Pons (tissue), 1 donor: Measurements from ENCODE around the gene STAC.
"Not testable (repeated sequence)": the region's sequence is repeated elsewhere in the genome, so short reads cannot be mapped to it uniquely, and the experiment has no call there.

Experiments
- DNase-seq: peaks from one replicate; pipeline ENCODE4 v3.0.0-alpha.2; 2016; ENCODE audit warnings: low spot score

Gene STAC

DNA sequence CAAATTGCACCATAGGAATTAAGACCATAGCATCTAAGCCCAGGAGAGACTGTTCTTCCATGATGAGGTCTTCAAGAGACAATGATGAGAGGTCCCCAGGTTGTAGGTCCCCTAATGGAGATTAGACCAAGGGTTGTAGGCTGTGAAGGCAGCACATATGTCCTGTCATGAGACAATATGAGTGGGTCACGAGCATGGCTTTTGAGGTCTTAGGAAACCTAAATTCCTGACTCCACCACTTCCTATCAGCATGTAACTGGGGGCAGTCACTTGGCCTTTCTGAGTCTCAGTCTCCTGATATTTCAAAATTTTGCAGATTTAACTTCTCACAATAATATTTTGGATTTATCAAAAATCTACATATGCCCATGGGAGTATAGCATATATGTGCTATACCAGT, 31.3 kb downstream of the STAC start:
- DNase-seq: no peak

DNA sequence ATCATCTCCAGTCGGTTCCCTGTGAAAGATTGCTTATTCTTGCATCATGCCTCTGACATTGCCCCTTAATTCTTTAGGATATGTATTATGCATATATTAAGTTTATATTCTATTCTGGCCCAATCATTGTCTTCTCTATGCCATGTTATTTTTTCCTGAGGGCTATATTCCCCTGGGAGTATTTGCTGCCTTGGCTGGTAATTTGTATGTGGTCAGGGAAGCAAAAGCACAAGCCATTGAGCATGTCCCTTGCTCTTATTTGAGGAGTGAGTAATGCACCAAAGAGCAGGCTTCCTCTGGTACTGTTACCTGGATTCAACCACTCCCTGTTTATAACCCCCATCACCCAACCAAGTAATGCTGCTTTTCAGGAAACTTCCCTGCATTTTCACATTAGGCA, 36.3 kb downstream of the STAC start:
- no peak for DNase-seq

DNA sequence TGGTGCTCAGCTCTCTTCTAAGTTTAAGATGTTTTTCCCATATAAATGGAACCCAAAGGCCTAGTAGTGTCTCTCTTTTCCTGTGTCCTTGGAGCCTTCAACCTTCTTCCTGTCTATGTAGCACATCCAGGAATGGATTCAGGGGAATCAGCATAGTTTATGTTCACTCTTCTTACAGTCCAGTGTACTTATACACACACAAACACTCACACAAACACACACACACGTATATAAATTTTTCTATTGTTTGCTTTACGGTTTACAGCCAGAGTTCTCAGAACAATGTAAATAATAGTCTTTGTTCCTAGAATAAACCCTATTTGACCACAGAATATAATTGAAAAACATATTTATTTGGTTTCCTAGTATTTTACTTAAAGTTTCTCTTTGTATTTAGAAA, 36.9 kb downstream of the STAC start:
- DNase-seq: no peak

DNA sequence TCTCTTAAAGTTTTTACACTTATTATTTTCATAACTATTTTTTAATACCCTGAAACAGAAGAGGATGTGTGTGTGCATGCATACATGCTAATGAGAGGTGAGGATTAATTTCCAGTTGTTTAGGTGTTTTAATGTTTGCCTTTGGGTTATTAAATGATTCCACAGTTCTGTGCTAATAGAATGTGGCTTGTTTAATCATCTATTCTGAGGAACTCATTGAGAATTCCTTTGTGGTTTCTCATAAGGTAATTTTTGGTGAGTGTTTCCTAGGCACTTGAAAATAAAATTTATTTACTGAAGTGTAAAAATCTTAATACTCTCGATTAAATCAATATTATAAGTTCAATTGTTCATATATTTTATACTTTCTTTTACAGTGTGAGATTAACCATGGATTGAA, 38.0 kb downstream of the STAC start:
- DNase-seq: no peak

DNA sequence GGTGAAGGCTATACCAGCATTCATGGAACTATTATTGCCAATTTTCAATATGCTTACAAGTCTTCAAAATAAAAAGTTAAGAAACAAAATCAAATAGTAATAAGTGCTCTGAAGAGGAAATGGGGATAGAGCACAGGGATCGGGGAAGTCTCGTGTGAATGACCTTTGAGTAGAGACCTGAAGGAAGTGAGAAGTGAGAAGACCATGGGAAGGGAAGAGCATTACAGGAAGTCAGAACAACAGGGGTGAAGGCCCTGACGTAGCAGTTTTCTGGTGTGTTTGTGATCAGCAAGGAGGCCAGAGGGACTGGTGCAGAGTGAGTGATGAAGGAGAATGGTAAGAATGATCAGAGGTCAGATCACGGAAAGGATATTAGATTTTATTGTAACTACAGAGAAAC, 48.1 kb downstream of the STAC start:
- DNase-seq: no peak

DNA sequence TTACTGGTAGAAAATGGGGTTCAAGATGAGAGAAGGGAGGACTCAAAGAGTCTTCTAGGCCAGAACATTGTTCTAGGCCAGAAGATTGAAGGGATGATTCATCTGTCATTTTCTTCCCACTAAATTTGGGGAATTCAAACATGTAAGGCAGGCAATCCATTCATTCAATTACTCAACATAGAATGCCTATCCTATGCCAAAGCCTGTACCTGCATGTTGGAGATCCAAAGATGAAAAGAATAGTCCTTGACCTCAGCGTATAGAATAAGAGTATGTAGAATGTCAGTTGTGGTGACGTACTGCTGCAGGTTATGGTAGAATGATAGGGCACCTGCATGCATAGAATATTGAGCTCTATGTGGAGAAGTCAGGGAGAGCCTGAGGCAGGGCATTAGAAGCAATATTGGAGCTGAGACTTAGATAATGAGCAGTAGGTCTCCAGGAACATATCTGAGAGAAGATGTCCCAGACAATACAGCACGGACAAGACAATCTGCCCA, 49.7 kb downstream of the STAC start:
- no peak for DNase-seq

DNA sequence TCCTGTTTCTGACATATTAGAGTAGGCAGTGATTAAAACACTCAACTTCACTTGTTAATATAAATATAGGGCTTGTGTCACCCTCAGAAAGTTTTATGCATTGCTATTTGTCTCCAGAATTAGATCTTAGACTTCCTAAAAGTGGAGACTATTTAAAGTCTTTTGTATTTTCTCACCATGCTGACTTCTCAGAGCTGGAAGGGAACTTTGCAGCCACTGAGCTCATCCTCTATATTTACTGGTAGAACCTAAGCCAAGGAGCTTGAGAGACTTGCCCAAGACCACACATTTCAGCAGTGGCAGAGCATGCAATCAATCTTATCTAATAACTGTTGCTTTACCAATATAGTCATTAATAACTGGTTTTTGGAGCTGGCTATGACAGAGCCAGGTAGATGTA, 53.2 kb downstream of the STAC start:
- DNase-seq: no peak

DNA sequence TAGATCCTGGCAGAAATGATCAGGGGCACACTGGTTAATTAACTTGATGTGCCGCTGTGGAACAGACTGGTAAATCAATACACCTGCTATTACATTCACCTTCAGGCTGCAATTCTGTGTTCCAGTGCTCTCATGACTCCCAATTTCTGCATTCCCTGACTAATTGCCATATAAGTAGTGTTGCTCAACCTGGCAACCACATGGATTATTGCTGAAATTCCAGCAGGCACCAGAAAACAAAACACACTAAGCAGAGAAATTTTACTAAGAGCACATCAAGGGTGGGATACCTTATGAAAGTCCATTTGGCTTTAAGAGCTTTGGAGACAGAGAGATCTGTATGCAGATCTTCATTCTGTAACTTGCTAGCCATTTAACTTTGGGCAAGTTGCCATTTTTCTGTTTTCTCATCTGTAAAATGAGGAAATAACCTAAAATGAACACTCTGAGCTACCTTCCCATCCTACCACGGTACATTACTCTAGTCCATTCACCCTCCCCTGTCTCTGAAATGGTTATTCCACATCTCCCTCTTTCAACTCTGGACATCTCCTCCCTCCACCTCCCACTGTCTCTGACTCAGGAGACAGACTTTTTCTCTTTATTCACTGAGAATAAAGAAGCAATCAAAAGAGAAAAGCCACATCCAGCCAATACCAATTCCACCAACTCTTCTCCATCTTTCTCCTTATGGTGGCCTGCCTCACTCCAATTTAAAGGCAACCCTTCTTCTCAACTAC, 54.6 kb downstream of the STAC start:
- no peak for DNase-seq

DNA sequence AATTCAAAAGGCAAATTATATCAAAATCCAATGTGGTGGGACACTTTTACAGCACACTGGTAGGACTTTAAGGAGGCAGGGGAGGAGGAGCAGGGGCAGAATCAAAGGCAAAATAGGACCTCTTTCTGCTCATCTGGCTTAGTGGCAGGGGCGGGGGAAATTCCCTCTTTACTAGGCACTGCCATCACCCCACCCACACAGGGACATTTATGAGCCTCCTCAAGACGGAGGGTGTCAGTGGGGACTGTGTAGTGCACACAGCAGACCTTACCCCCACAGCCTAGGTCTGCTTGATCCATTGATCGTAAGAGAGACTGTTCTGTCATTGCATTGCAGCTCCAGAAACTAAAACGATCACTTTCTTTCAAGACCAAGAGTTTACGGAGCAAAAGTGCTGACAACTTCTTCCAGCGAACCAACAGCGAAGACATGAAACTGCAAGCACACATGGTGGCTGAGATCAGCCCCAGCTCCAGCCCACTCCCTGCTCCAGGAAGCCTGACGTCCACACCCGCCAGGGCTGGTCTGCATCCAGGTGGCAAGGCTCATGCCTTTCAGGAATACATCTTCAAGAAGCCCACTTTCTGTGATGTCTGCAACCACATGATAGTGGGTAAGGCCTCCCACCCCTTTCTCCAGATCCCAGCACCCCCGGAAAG, 62.9 kb downstream of the STAC start:
- no peak for DNase-seq

DNA sequence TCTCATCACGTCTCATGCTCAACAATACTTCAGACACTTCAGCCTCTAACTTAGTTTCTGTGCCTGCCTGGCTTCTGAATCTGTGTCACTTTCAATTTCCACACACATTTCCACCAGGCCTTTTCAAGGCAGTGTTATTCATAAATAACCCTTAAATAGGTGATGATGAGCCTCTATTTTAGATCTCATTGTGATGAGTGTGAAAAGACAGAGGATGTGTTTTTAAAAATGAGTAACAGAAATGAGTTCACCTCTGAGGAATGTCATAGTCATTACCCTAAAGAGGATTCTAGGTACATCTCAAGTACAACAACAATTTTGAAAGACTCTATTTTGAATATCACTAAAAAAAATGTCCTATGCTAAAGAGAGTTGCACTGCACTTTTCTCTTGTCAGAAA, 64.6 kb downstream of the STAC start:
- no peak for DNase-seq

DNA sequence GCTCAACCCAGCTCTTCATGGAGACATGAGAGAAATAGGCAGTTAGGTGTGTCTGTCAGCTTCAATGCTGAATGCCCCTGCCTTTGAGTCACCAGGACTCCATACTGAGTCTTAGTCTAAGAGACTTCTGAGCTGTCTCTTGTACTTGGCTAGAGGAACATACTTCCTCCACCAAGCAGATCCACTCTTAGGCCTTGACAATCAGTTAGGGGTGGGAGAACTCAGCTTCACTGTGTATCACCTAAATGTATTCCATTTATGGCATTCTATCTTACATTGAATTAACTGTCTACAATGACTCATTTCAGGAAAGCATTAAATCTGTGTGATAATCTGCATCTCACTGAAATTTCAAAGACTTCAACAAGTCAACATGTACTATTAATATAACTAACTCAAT, 66.0 kb downstream of the STAC start:
- no peak for DNase-seq

DNA sequence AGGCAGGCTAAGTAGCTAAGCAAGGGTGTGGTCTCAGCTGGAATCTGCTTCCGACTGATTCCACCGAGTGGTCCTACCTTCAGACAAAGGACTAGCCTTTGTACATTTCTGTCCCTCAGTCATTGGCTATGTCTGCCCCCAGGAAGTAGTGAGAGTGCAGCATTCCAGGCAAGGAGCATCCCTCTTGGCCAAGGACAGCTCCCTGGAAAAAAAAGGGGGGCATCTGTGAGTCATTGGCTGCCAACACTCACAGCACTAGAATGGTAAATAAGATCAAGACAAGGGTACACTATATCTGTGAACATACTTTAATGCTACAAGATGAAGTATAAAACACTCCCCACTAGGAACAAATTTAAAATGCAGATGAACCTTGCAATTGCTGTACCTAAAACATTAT, 66.8 kb downstream of the STAC start:
- no peak for DNase-seq

DNA sequence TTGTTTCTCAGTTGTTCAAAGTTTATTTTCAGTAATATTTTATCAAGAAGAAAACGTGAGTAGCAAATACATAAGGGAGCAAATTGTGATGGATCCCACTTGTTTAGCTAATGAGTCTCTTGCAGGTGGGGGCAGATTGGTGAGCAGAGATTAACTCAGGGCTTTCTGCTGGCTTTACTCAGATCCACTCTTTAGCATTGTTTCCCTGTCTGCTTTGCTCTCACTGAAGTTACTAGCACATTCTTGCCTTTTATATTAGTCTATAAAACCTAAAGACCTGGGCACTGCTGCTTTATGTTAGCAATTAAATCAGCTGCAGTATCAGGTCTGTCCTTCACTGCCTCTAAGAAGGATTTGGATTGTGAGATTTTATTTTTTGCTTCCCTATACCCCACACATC, 71.5 kb downstream of the STAC start:
- no peak for DNase-seq

DNA sequence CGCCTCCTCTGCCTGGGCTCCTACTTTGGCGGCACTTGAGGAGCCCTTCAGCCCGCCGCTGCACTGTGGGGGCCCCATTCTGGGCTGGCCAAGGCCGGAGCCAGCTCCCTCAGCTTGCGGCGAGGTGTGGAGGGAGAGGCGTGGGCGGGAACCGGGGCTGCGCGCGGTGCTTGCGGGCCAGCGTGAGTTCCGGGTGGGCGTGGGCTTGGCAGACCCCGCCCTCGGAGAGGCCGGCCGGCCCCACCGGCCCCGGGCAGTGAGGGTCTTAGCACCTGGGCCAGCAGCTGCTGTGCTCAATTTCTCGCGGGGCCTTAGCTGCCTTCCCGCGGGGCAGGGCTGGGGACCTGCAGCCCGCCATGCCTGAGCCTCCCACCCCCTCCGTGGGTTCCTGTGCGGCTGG, 72.9 kb downstream of the STAC start:
- not testable (repeated sequence) for DNase-seq

DNA sequence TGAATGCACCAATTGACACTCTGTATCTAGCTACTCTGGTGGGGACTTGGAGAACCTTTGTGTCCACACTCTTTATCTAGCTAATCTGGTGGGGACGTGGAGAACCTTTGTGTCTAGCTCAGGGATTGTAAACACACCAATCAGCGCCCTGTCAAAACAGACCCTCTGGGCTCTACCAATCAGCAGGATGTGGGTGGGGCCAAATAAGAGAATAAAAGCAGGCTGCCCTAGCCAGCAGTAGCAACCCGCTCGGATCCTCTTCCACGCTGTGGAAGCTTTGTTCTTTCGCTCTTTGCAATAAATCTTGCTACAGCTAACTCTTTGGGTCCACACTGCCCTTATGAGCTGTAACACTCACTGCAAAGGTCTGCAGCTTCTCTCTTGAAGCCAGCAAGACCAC, 73.6 kb downstream of the STAC start:
- not testable (repeated sequence) for DNase-seq

DNA sequence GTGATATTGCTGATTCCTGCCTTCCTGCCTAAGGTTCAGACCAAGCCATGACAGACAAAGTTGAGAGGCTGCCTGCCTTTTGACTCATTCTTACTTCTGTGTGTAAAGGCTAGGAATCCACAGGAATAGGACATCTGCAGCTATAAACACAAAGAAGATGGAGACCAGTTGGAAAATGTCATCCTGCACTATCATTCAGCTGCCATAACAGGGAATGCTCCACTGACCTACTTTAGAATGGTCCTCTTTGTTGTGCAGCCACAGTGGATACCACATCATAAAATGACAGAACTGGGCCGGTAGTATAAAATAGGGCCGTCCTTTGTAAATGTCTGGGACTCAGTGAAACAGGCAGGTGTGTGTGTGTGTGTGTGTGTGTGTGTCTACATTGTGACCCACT, 75.1 kb downstream of the STAC start:
- no peak for DNase-seq

DNA sequence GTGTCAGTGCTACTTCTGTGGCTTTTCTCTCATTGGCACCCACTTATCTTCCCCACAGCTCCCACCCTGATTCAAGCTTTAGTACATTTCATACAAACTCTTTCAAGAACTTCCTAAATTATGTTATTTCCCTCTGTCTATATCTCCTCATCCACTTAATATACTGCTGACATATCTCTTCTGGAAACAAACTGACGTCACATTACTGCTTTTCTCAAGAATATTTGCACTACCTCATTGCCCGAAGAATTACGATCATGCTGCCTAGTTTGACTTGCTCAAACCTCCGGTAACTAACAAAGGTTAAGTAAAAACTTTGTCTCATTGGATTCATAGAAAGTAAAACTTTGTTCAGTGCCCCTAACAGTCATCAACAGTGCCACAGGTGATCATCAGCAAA, 76.5 kb downstream of the STAC start:
- DNase-seq: no peak

DNA sequence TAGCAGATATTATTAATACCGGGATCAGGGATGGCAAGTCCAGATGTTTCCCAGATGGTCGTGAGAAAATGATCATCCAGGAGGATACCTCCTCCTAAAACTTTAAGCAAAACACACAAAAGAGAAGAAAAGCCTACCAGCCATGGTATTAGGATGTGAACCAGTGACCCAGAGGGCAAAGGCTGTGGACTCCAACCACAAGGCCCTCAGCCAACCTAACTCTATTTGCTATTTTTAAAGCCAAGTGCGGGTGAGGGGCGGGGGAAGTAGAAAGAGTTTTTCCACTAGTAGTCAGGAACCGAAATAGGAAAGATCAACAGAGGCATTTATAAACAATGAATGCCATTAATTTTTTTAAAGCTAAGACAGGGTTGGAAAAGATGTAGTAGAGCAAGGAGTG, 77.4 kb downstream of the STAC start:
- no peak for DNase-seq

DNA sequence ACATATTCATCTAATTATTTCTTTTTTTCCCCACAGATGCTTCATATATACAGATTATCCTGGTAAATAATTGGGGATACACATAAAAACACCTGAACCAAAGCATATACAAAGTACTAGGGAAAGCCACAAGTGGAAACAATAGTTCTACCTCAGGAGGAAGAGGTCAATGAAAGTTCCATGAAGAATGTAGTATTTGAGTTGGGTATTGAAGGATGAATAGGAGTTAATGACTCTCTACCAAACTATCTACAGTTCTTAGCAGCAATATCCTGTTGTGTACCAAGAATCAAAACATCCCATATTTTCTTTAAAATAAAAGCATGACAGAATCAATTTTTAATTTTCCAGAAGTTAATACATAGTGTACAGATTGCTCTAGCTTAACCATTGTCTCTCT, 78.9 kb downstream of the STAC start:
- no peak for DNase-seq

DNA sequence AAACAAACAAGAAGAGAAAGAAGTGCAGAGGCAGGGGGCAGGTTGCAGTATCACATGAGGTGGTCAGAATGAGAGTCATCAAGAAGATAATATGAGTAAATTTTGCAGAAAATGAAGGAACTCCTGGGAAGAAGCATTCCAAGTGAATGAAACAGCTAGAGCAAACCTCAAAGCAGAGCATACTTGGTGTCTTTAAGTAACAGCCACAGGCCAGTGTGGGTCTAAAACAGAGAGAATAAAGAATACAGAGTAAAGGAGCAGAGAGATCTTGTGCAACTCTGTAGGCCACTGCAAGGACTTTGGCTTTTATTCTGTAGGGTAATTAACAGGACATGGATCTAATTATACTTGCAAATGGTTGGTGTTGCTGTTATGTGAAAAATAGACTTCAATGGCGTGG, 81.3 kb downstream of the STAC start:
- DNase-seq: no peak

DNA sequence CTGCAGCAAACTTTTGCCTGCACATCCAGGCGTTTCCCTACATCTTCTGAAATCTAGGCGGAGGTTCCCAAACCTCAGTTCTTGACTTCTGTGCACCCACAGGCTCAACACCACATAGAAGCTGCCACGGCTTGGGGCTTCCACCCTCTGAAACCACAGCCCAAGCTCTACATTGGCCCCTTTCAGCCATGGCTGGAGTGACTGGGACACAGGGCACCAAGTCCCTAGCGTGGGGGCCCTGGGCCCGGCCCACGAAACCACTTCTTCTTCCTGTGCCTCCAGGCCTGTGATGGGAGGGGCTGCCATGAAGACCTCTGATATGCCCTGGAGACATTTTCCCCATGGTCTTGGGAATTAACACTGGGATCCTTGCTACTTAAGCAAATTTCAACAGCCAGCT, 91.7 kb downstream of the STAC start:
- not testable (repeated sequence) for DNase-seq

DNA sequence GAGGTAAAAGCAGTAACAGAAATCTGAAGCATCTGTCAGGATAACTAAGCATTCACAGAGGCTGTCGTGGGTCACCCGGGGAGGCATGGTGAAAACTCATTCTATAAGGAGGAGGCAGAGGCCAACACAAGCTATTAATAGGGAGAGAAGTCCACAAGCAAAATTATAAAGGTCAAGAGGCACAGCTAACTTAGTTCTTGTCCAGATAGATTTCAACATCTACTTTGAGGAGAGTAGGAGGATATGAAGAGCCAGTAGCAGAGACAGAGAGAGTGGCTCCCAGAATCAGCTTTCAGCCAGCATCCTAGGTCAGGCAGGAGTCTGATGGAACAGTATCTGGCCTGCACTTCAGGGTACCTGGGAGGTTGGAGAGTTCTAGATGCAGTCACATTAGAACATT, 95.3 kb downstream of the STAC start:
- DNase-seq: no peak

DNA sequence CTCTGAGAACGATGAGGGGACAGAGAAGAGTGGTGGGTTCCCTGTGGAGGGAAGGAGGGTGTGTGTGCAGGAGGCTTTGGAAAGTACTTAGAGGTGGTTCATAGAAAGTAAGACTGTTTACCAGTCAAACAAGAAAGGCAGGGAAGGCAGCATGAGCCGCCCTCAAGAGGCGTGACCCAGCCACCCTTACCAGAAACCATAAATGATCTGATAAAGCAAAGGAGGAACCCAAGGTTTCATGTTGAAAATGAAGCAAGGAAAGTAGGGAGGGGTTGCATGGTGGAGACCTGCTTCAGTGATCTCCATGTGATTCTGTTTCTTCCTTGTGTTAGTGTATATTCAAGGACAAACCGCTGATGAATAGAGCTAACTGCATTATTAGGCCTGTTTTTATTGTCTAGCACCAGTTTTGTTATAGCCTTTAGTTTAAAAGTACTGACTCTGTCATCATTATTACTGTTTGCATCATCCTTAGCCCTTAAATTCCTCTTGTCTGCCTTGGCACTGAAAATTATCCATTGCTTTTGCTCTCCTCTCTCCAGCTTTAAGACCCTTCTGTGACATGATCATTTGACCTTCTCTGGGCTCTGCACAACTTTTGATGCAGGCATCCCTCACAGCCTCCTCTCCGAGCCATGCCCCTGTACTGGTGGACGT, 96.1 kb downstream of the STAC start:
- DNase-seq: no peak
